Thoracic aorta endothelial cell (primary cell): ENCODE measurements around the gene PFKFB1. TPM values are rescaled to one million over a fixed set of nuclear protein-coding genes. Genes with fewer than 3 reads are reported as not detected.

Experiments used
- small RNA-seq: library from RNA; depleted of rRNA; stranded (forward); fragments of <200 nt; gene quantifications from one replicate; pipeline ENCODE3, GENCODE V24; 2012
- total RNA-seq: library from RNA; depleted of rRNA; stranded (reverse); fragments of >200 nt; gene quantifications from 2 replicates; pipeline ENCODE4 v1.2.3, GENCODE V29; 2012

Gene PFKFB1
- 0.07 TPM in 1 of 2 replicates, not detected in the other for total RNA-seq

GRCh38 chrX:54994099-54994498 is at the start of gene PFKFB1:
TSS of gene PFKFB1 (minus strand) at chrX:54994188. CDS start at chrX:54994007, 181 bp downstream.

DNA sequence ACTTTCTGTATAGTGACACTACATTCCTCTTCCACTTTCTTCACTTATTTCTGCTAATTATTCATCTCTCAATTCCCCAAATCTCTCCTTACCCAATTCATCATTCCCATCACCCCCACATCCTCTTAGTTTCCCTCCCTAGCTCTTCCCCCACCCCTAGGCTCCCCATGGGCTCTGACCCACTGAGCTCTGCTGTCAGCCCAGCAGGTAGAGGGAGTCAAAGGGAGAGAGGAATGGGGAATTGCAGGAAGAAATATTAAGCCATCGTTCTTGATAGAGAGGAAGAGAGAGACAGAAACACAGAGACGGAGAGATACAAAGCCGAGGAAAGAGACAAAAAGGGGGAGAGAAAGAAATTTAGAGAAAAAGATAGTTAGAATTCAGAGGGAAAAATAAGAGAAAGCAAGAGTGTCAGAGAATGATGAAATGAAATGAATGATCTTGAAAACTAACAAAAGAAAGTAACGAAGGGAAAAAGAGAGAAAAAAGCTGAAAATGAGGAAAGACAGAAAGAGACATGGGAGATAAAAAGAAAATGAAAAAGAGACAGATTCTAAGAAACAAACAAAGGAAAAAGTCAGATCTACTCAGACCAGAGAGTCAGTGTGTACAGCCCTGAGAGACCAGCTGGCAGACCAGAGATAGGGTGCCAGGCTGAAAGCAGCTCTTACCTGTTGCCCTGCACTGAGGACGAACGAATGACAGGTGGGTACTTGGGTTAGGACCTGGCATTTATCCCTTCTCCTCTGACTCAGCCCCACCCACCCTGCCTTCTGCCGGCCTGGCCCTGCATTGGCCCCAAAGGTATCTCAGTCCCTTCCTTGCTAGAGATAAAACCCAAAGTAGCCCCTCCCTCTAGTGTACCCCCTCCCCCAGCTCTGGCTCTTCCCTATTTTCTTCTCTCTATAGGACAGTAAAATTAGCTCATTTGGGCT is 36.5 kb upstream of the PFKFB1 start, which contains the start of gene ALAS2:
ALAS2 (minus strand) TSS at position 707 of the 935 bp plus-strand sequence. CDS start 4,977 bp downstream, outside the sequence.

DNA sequence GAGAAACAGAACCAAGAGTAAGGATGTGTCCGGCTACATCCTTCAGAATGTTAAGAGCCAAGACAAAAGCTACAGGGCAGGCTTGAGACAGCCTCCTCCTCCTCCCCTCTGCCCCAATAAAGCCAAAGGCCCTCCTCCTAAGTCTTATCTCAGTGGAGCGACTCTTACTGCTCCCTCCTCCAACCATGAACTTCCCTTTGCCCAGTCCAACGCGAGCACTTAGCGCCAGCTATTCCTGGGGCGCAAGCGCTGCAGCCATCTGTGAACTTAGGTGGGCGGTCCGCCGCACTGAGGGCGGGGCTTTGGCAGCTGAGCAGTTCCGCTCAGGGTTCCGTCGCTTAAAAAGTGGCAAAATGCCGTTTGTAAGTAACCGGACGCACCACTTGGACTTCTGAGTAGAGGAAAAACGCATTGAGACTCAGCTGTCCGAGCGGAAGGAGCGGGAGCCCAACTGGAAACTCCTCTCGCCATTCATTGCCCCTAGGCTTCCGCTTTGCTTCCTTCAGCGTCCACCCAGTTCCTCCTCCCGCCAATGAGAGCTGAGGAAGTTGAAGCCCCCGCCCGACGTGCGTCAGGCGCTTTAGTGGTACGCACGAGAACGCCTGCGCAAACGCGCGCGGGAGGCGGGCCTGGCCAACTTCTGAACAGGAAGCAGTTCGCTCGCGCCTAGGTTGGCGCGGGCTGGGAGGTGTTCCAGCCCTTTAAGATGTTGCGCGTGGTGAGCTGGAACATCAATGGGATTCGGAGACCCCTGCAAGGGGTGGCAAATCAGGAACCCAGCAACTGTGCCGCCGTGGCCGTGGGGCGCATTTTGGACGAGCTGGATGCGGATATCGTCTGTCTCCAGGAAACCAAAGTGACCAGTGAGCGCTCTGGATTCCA is 6.0 kb upstream of the PFKFB1 start, which contains the start of gene APEX2:
APEX2 (plus strand) TSS at position 647 of the 882 bp plus-strand sequence; CDS start at position 707, 60 bp downstream.

DNA sequence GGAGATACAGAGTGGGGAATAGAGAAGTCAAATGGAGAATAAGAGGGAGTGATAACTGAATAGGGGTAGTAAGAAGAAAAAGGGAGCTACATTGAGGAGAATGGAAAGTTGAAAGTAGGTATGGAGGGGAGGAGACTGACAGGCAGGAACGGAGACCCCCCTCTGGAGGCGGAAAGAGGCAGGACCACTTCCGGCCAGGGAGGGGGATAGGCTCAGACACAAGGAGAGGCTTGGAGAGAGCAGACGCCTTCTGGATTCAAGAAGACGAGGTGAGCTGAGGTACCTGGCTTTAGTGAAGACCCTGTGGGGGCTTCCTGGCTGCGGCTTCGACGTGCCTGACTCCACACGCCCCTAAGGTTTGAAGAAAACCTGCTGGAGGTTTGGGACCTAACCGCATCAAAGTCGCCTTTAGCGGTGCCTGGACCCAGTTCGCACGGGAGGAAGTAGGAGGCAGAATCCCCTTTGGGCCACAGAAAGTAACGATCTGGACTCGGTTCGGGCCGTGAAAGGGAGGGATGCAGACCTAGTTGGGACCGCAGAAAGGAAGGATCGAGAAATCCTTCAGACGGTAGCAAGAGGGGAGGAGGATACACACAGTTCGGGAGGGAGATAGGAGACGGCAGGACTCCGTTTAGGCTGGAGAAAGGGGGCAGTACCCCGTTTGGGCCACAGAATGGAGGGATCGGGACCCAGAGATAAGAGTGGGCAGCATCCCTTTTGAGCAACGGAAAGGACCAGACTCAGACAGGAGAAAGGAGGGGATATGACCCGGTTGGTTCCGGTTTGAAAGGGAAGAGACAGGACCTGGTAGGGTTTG is 73.2 kb downstream of the PFKFB1 start, which contains the start of gene TRO:
TRO (plus strand) TSS at position 215 of the 817 bp plus-strand sequence. CDS start 1,423 bp downstream, outside the sequence.

Small RNAs within 50 kb of the gene (small RNA-seq; reads per million reads assigned to genes)
- not detected for gene RF00614

Other genes with a start within 250 kb of the PFKFB1 start
- gene ITIH6, start 195.9 kb downstream of the PFKFB1 start, total RNA-seq = not detected in 2 replicates
- 132 and 188 TPM in 2 replicates for gene MAGED2, start 186.4 kb downstream of the PFKFB1 start, total RNA-seq
- gene TRO, start 73.4 kb downstream of the PFKFB1 start, total RNA-seq = 2.0 and 2.5 TPM in 2 replicates
- 12.1 and 14.6 TPM in 2 replicates for gene APEX2, start 6.2 kb upstream of the PFKFB1 start, total RNA-seq
- not detected in 2 replicates for gene ALAS2, start 36.8 kb upstream of the PFKFB1 start, total RNA-seq
- gene PAGE2B, start 80.8 kb upstream of the PFKFB1 start, total RNA-seq = not detected in 2 replicates
- gene PAGE2, start 94.8 kb upstream of the PFKFB1 start, total RNA-seq = not detected in 2 replicates
- gene PAGE5, start 226.2 kb upstream of the PFKFB1 start, total RNA-seq = not detected in 2 replicates